H1 (cell line): ENCODE data around the gene GRIK4. TPM values are rescaled to one million over a fixed set of nuclear protein-coding genes. Genes with fewer than 3 reads are reported as not detected.

Source experiments
- BACH1 ChIP-seq: IDR thresholded peaks from 2 replicates; pipeline ENCODE4 v1.6.1; 2012; ENCODE audit warnings: low read length, improper control_type of control experiment
- BCL11A ChIP-seq, 2 experiments: IDR thresholded peaks; one replicate each; pipeline ENCODE4 v1.6.1; 2011; ENCODE audit warnings: low read depth in 2 of 2, low read length in 2 of 2, mild to moderate bottlenecking in 2 of 2
- CHD2 ChIP-seq: IDR thresholded peaks from 2 replicates; pipeline ENCODE4 v1.6.1; 2012; ENCODE audit warnings: low read length, improper control_type of control experiment
- CREB1 ChIP-seq: IDR thresholded peaks from 2 replicates; pipeline ENCODE4 v1.6.1; 2012; ENCODE audit warnings: inconsistent platforms
- E2F6 ChIP-seq: IDR thresholded peaks from 2 replicates; pipeline ENCODE4 v1.6.1; 2012; ENCODE audit warnings: inconsistent platforms
- RAD21 ChIP-seq, 2 experiments: IDR thresholded peaks in 1 of 2; conservative IDR thresholded peaks in 1 of 2; 2 replicates each; pipeline ENCODE4 v1.6.1; 2011; ENCODE audit warnings: low read depth in 2 of 2, low read length in 2 of 2, improper control_type of control experiment in 1 of 2, inconsistent platforms in 1 of 2, mild to moderate bottlenecking in 1 of 2, moderate library complexity in 1 of 2
- RBBP5 ChIP-seq: IDR thresholded peaks from 2 replicates; pipeline ENCODE4 v1.7.1; 2012; ENCODE audit warnings: low read depth, mild to moderate bottlenecking, inconsistent platforms, low read length, moderate library complexity, borderline replicate concordance
- polyA plus RNA-seq, 7 experiments: library from polyadenylated mRNA; depleted of rRNA in 3 of 7; stranded (reverse) in 5 of 7; unstranded in 2 of 7; fragments of >200 nt in 5 of 7; fragments of 200-250 nt in 2 of 7; gene quantifications; 1 replicate in 5 of 7; 2 replicates in 1 of 7; 4 replicates in 1 of 7; pipeline versions ENCODE4 v1.2.1 to v1.2.3, GENCODE V29; 2011 to 2013; ENCODE audit warnings: missing spikeins in 2 of 7, mixed read lengths in 2 of 7
- total RNA-seq: library from RNA; stranded (reverse); fragmentation: NEBNext Ultra II Directional; extraction: Animal tissue kit (Norgen Biotek cat#: 25700); gene quantifications from 2 replicates; pipeline ENCODE4 v1.2.1, GENCODE V29; 2021

Gene GRIK4
- total and polyA plus RNA-seq, 2 of the 8 experiments (the other 6 are each of a cell fraction or from before 2014, with no cell fraction given): 1.2 to 2.9 TPM

DNA sequence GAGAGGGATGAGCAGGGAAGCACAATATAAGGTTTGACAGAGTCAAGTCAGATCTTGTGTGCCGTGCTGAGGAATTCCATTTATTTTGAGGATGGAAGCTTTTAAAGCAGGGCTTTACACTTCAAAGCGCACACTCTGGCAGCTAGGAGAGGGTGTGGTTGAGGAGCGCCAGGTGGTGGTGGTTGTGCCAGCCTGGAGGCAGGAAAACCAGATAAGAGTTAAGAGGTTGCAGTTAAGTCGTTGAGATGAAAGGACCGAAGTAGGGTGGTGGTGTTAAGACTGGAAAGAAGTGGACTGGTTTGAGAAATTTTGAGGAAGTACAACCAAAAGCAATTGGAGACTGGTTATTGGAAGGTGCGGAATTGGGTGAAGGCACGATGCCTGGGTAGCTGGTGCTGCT lies 280.8 kb downstream of the GRIK4 start (continued):
- TF ChIP-seq E2F6 (no peak), RBBP5 (no peak), CHD2 (no peak), BACH1 (no peak), CREB1 (no peak), RAD21 (IDR thresholded peaks at IDR 0.05 in 1 of 2, conservative IDR thresholded peaks at IDR 0.05 in 1 of 2; ENCODE audit: low read depth in 2 of 2, low read length in 2 of 2) (no peak), BCL11A (IDR thresholded peaks at IDR 0.05; ENCODE audit: low read depth in 2 of 2, low read length in 2 of 2) (no peak)
- TF ChIP-seq, all 59 proteins: peak for 0
